Stimulated activated CD8-positive, alpha-beta memory T cell treated with anti-CD3 and anti-CD28 coated beads, Interleukin-7, amount 100 ng/mL, for 1 hour (primary cell): Measurements from ENCODE around the gene RUNX1.

Source experiments
- DNase-seq, 2 donors: peaks; one replicate each; pipeline ENCODE4 v3.0.0-alpha.2; 2020; ENCODE audit warnings: low read depth in 2 of 2

Gene RUNX1

DNA sequence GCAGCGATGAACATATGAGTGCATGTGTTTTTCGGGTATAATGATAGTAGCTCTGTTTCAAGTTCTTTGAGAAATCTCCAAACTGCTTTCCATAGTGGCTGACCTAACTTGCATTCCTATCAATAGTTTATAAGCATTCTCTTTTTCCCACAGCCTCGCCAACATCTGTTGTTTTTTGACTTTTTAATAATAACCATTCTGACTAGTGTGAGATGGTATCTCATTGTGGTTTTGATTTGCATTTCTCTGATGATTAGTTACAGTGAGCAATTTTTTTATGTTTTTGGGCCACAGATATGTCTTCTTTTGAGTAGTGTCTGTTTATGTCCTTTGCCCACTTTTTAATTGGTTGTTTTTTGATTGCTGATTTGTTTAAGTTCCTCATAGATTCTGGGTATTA is 10.6 kb upstream of the RUNX1 start:
- no peak for DNase-seq

DNA sequence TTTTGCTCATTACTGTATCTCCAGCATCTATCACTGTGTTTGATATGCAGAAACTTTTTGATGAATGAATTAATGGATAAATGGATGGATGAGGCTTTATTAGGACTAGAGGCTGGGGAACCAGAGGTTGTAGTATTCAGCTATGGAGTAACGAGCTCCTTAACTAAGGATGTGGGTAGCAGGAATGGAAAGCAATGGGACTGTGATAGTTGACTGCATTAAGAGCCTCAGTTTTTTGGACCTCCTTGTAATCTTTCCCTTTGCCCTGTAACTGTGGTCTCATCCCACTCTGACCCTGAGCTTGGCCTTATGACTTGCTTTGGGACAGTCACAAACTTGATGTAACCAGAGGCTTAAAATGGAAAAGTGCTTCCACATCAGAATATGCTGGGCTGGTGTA is 9.0 kb upstream of the RUNX1 start:
- no peak for DNase-seq

DNA sequence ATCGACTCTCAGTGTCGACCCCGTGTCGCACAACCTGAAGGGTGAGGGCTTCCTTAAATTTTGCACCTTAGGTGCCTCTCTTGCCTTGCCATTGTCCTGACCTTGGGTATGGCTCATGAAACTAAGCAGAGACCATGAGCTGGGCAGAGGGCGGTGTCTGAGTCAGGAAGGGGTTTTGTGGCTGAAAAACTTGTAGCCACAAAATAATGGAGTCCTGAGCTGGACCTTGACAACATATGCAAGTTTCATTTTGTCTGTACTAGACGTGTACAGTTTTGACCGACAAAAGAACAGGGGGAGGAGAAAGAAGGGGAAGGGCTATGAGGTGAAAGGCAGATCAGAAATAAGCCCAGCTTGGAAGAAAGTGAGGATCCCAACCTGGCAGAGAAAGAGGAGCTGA is 8.3 kb upstream of the RUNX1 start:
- no peak for DNase-seq

DNA sequence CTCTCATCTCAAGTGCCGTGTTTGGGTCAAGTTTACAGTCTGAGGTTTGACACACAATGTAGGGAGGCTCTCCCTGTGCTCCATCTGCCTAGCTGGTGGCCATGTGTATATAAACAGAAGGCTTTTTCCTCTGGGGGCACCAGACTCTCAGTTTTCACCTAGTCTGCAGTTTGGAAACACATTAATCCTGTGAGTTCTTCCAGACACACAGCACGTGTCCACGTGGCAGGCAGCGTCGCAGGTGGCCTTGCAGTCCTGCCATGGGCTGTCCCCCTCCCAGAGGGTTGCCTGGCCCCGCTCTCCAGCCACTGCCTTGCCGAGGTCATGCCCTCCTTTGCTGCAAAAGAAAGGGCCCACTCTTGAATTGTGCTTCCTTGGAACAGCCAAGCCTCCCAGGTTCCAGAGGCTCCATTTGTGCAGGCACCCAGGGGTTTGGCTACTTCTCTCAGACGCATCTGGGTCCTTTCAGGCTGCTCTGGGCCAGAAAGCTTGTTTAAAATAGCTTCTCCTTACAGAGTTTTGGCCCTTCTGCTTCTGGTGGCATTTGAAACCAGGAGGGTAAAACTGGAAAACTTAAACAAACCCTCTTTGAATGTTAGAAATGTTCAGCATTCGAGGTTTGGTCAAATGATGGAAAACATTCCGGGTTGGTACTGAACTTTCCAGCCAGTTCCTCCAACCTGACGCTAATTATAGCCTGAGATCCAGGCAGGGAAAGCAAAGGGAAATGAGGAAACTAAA is 4.4 kb upstream of the RUNX1 start:
- no peak for DNase-seq

DNA sequence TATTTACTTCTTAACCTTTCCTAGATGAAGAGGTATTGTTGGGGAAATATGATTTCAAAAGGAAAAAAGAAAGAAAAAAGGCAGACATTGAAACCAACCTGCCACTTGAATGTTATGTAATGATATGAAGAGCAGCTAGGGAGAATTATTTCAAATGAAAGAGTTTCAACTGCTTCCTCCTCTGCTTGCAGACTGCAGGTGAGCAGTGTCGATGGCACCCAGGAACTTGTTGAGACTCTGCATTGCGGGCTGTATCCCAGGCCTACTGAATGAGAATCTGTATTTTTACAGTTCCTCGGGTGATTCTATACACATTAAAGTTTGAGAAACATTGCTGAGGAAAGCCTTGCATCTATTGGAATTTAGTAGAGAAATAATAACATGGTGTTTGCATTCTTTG is 3.7 kb upstream of the RUNX1 start:
- DNase-seq = no peak

DNA sequence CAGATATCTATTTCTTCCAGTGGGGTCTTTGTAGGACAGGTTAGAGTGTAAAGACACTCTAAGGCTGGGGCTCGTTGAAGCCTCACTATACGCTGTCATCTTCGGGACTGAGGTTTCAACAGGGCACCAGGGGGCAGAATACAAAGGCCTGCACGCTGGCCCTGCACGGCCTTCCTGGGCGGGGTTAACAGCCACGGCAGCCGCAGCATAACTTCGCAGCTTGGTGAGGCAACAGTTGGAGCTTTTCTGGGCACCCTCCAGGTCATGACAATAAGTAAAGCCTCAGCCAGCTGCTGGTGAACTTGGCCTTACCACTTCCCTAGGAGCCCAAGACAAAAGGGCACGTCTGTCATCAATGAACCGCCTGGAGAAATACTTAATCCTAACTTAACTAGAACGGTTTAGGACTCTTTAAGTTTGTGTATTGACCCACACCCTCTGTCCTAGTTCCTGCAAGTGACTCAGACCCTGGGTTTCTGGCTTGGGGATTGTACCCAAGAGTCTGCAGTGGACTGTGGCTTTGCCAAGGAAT is 2.3 kb upstream of the RUNX1 start:
- peak; percentile 61 to 63 for DNase-seq

DNA sequence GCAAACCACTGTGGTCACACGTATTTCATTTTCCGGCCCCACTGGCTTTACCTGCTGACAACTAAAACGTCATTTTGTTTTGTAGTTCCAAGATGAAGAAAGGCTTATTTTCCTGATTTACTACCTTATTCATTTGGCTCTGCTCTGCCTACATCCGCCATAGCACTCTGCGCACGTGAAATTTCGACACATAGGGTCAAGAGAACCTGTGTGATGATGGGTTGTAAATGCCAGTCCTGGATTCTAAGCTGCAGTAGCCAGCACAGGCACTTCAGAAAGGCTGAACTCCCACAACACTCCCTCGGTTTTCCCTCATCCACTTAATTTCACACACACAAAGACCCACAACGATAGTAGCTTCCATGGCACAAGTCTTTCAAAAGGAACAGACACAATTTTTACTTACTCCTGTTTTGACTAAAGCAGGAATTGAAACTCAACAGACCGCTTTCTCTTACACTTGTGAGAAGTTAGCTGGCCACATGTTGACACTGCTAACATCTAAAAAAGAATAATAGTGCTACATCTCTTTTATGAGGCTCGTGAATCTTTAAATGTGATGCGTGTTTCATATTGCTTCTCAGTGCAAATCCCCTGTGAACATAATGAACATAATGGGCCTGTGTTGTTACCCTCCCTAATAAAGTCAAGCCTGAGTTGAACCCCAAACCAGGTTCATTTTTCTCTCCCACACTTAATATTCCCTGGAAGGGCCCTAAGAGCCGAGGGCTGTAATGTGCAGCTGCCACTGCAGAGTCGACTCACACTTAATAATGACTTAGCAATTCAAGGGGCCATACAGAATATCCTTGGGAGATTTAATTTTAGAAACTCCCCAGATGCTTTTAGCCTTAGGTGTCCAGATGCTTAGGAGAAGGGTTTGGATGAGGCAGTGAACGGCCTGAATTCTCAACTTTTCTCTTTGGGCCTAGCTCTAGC is 1.5 kb upstream of the RUNX1 start:
- no peak for DNase-seq

DNA sequence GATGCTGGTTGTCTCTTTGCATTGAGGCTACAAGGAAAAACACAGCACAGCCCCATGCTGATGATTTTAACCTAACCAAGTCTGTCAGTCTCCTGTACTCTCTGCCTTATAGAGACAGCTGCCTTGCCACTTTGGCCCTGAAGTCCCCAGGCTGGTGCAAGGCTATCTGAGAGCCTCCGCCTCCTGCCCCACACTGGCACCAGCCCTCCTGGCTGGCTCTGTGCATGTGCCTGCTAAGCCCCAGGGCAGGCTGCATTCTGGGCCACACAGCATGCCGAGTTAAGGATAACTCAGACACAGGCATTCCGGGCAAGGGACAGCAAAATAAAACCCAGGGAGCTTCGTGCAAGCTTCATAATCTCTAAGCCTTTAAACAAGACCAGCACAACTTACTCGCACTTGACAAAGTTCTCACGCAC is 910 bp downstream of the RUNX1 start:
- DNase-seq = no peak

DNA sequence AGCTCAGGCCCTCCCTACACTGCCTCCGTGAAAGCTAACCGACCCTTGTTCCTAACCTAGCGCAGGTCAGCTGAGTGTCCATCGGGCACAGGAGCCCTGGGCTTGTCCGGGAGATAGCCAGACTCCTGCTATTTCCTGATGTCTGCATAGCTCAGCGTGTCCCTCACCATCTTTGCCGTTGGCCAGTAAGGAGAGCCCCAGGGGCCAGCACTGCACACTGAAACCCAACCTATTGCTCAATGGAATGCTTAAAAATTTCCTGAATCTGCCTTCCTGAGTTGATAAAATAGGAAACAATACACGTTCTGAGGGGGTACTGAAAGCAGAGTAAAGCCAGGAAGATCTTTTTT is 2.2 kb downstream of the RUNX1 start:
- DNase-seq = no peak

DNA sequence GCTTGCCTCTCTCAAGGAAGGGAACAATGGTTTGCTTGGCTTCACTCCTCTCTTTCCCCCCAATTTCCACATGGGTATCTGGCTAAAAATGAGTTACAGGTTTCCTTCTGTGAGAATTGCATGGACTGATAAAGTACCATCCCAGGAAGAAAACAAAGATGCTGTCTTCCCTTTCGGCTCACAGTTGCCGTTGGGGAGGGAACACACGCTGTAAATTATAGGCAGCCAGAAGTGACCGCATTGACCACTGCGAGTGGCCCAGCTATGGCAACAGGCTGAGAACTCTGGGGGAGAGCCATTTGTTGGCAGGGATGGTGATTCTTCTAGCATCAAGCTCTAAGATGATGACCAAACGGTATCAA is 2.9 kb downstream of the RUNX1 start:
- DNase-seq = no peak

DNA sequence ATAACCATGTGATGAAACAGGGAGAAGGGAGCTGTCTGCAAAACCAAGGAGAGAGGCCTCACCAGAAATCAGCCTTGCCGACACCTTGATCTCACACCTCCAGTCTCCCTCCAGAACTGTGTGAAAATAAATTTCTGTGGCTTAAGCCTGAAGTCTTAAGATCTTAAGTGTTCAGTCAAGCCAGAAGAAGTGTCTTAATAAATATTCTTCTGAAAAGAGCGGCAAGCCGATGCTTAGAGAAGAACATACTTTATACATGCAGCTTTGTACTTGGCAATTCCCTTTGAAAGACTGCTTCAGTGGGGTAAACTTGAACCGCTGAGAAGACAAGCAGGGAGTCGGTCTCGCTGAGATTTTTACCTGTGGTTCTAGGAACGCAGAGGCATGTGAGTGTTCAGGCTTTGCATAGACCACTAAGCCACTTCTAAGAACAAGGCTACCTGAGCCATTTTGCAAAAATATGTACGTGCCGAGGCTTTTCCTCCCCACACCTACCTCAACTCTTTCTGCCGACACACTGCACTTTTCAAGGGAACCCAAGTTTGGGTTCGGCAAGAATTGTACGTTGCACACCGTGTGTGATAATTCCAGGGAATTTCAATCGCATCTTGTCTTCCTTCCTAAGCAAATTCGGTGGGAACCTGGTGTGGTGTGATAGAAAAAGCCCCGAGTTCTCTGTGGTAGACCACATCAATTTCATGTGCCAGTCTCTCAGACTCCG is 3.4 kb downstream of the RUNX1 start:
- no peak for DNase-seq

DNA sequence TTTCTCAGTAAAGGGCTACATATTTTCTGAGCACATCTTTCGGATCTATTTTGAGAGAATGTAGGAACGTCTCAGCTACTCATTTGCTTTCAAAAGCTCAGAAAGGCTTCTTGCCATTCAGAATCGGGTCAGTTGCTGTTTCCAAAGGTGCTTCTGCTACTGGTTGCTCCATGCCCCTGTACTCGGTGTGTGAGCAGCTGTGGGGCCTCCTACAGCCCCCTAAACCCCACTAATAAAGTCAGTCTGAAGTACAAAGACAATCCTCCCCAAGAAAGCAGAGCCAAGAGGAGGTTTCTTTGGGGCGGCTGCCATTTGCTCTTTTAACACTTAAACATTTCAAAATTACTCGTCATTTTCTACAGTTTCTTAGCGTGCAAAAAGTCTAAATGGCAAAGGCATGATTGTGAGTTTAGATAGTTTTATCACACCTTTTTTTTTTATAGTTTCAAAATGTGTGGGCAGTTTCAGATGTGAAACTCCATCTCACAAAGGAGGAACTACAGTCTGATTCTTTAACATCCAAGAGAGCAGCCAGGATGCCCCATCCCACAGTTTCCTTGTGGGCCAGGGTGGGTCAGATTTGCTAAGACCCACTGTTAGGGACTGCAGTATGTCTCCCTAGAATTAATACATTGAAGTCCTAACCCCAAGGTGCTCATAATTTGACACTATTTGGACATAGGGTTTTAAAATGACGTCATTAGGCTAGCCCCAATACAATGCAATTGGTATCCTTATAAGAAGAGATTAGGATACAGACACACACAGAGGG is 4.1 kb downstream of the RUNX1 start:
- no peak for DNase-seq

DNA sequence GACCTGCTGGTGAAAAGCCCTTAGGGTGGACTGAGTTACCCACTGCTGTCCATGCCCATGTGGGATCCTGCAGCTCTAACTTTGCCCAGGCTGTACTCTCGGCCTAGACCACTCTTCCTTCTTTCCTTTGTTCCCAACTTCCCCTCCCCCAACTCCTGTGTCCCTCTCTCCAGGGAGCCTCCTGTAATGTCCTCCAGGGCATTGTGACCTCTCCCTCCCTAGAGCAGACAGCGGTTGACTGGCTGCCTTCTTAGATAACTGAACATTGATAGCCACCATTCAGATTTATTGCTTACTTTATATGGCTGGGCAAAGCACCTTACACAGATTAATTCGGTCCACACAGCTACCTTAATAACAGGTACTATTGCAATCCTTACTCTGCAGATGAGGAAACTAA is 5.0 kb downstream of the RUNX1 start:
- no peak for DNase-seq

DNA sequence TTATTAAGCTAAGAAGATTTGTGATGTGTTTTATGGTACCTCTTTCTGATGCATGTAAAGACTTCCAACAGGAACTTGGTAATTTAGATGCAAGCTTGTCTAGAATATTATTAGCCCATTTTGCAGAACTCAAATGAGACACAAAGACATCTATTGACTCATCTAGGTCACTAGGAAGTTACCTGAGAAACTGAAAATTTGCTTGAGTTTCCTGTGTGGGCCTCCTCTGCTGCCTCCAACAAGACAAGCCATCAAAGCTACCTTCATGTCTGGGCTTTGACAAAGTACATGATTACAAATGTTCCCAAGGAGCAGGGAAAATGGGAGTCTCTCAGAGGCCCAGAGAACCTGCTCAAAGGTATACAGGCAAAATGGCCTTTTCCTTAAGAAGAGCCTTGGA is 5.6 kb downstream of the RUNX1 start:
- DNase-seq = no peak

DNA sequence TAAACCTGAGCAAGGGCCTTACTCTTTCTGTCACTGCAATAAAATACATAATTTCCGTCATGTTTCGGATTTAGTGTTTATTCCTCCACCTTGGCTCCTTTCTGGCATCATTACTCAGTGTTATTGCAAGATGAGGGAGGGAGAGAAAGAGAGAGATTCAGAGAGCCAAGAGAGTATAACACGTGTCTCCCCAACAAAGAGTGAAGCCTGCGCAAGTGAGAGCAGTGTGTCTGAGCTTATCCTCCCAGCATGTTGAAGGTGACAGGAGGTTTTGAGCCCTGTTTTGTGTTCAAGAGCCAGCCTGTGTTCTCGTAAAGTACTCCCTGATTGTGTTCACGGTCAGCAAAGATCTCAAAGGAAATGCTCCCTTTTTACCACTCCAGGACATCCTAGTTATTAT is 6.3 kb downstream of the RUNX1 start:
- DNase-seq = no peak

DNA sequence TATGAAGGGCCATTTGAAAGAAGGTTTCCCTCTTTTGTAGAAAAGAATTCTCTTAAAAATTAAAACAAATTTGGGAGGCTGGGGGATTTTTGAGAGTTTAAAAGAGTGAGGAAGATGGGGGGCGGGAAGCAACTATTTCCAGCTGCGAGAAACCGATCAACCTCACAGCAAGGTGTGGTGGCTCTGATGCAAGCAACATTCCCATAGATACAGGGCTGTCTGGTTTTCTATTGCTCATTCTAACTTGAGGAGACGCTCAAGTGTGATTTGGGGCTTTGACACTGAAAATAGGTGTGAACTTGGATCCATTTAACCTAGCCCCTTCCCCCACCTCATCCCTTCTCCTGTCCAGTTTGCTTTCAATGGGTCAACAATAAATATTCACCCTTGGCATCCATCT is 7.2 kb downstream of the RUNX1 start:
- no peak for DNase-seq

DNA sequence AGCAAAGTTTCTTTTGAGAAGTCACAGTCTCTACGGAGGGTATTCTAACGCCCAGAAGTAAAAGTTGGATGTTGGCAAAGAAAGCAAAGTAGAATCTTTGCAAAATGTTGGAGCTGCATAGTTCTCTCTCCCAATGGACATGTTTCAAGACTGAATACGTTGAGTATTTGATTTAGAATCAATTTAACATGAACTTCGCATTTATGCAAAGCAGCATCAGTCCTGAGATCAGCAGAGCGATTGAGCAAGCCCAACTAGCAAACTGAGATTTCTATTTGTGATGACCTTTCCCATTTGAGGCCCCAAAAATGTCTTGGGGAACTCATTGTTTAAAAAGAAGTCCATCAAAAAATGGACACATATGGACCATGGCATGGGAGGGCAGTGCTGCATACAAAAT is 8.0 kb downstream of the RUNX1 start:
- DNase-seq = no peak

DNA sequence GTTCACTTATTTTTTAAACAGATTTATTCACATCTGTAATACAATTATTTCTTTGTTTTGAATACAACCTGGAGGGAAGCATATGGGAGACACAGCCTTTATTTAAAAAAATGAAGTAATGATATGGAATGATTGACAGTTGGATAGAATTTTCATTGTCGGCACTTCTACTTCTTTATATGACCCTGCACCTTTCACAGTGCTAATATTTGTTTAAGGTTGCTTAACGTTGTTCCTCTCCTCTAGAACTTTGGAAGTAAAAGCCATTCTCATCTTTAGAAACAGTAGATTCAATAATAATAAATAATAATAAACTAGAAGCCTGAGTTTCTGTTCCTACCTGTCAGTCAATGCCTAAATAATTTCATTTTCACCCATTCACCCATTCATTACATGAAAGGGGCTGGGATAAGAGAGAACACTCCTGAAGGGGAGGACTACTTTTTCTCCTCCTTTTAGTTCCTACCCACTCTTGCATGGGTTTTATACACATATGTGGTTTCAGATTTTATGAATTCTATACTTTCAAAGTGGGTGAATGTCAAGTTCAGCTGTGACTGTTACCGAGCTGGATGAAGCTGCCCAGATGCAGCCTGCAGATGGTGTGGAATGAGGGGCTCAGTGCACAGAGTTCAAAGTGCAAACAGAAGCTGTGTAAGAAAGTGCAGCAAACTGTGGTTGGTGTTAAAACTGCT is 9.4 kb downstream of the RUNX1 start:
- no peak for DNase-seq

DNA sequence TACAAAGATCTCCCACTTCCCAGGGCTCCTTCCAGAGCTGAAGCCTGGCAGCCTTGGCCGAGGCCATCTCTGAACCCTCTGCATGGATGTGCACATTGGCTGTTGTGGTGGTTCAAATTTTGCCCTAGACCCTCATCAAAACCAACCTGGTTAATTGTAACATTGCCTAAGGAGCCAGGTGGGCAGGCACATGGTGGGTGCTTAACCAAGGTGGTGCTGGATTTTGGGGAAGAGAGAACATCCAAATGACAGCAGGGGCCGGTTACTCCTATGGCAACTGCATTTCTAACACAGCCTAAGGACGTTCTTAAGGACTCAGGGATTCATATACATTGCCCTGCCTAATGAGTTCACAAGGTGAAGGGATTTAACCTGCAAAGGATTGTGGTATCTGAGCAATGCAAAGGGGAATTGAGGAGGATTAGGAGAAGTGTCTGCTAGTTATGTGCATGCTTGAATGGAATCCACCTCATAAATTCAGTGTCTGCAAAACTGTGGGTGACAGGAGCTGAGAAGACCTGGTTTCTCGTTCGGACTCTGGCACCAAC is 10.3 kb downstream of the RUNX1 start:
- no peak for DNase-seq

DNA sequence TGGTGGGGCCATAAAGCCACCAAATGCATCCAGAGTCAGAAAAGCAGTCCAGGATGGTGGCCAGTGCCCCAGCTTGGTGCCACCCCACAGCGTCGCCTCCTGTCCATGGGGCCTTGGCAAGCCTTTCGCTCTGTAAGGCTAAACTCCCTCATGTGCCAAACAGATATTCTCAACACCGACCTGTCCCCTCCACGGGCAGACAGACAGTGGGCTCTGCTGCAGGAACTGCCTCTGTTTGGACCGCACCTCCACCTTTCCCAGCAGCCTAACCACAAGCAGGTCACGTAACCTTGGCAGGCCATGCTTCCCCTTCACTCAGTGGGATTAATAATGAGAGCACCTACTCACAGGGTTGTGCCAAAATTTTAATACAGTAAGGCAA is 11.7 kb downstream of the RUNX1 start:
- no peak for DNase-seq
